Kidney capillary endothelial cell (primary cell): ENCODE measurements around the gene MAPK14.
"Not testable (repeated sequence)": the region's sequence is repeated elsewhere in the genome, so short reads cannot be mapped to it uniquely, and the experiment has no call there.

Experiments
- DNase-seq: peaks from one replicate; pipeline ENCODE4 v3.0.0-alpha.2; 2018; ENCODE audit warnings: low spot score

MAPK14 gene

DNA sequence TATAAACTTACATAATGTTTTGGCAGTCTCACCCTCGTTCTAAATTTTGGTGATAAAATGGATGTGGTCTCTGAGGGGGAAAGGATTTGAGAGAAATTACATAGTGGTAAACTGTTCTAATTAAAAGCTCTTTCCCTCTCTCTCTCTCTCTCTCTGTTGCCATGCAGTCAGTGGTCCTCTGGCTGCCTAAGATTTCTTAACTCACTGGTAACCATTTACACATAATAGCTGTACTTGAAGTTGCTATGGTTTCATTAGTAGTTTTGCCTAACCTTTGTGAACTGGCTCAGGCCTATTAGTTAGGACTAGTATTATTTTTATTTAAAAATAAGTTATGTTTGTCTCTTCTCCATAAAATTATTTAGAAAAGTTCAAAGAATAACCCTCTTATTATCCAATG lies 42.0 kb downstream of the MAPK14 start:
- no peak for DNase-seq

DNA sequence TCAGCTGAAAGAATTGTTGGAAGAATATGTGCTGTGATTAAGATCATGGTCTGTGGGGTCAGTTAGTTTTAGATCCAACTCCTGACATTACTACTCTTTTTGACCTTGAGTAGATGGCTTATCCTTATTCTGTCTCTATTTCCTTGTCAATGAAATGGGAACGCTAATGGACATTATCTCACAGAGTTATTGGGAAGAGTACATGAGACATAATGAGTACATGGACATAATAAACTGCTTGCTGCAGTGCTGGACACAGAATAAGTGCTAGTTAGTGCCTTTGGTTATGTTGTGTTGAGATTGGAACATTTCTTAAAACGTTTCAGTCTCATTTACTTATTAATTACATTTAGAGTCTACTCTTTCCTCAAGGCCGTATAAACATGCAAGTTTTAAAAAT lies 42.6 kb downstream of the MAPK14 start:
- DNase-seq = no peak

DNA sequence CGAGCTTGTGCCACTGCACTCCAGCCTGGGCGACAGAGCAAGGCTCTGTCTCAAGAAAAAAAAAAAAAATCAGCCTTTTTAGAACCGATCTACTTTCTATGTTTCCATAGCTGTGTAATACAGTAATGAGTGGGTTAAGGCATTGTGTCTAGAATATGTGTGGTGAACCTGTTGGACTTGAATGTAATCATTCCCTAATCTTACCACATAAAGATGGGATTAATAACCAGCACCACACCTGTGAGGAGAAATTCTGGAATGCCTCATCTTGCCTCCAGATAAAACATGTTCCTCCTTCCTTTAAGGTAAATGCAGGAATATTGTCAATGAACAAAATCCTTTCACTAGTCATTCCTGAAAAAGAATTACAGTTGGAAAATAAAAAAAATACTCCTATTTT lies 43.7 kb downstream of the MAPK14 start:
- DNase-seq = no peak

DNA sequence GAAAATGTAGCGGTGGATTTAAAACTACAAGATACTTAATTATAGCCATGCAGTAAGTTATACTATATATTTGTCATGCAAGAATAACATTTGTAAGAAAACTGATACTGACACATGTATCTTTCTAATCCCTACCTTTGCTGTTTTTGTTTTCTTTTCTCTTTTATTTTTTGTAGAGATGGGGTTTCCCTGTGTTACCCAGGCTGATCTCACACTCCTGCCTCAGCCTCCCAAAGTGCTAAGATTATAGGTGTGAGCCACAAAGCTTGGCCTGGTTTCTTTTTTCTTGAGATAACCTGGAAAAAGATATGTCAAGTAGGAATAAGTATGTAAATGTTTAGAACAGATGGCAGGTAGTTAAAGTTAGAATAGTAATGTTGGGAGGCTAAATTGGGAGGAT lies 44.1 kb downstream of the MAPK14 start:
- DNase-seq = no peak

DNA sequence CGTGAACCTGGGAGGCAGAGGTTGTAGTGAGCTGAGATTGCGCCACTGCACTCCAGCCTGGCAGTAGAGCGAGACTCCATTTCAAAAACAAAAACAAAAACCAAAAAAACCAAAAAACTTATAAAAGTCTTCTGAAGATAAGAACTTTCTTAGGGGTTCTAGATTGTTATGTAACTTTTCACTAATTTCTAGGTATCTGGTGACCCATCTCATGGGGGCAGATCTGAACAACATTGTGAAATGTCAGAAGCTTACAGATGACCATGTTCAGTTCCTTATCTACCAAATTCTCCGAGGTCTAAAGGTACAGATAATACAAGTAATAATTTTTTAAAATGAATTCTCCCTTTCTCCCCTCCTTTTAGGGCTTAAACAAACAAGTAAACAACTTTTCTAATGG lies 45.1 kb downstream of the MAPK14 start:
- DNase-seq = no peak

DNA sequence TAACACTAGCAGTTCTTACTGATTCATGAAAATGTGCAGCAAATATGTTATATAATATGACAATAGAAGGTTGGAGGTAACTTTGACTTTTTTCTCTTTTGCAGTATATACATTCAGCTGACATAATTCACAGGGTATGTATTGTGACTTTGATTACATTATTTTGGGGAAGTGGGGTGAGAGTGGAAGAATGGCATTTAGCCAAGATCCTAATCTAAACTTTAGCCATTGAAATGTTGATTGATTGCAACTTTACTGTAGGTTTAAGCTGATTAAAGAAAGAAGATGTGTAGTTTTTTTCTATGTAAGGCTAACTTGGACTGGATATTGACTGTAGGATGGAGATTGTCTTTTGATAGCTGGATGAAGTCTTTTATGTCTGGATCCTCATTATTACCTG lies 46.0 kb downstream of the MAPK14 start:
- no peak for DNase-seq

DNA sequence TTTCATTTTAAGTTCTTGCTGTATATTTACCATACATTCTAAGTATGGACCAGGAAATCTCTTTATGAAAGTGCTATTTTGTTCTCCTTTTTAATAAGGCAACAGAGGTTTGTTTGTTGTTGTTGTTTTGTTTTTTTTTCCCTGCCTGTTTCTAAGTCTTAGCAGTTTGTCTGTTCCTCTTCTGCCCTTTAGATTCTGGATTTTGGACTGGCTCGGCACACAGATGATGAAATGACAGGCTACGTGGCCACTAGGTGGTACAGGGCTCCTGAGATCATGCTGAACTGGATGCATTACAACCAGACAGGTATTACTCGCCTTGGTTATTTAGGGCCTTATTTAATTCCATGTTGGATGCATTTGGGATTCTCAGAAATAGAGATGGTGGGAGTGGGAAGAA lies 48.0 kb downstream of the MAPK14 start:
- DNase-seq = no peak

DNA sequence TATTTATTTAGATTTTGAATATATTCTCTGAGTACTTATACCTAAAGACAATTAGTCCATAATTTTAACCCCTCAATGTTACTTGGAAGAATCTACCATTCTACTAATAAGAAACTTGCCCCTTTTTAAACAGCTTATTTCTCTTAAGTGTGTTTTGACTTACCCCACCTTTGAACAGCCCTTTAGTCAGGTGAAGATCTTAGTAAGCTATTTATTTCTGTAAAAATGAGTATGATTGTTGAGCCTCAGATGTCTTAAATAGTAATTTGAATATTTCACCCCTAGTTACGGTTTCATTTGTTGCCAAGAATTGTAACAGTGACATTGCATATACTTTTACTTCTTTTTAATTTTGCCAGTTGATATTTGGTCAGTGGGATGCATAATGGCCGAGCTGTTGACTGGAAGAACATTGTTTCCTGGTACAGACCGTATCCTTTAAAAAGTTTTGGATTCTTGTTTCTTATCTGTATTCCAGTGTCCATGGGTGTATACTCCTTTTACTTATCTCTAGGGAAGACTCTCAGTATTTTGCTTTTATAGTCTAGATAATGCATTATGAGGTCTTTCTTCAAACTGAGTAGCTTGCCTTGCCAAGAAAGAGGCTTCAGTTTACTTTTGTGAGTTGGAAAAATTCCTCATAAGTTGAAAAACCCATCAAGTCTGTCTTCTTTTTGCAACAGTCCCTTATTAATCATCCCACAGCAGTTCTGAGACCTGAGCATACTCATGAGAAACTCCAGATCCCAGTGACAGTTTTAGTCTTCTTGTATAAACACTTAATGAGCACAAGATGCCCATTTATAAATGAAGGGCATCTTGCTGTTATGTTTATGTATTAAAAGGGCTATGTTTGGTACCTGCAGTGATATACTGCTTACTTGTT lies 48.8 kb downstream of the MAPK14 start:
- no peak for DNase-seq

DNA sequence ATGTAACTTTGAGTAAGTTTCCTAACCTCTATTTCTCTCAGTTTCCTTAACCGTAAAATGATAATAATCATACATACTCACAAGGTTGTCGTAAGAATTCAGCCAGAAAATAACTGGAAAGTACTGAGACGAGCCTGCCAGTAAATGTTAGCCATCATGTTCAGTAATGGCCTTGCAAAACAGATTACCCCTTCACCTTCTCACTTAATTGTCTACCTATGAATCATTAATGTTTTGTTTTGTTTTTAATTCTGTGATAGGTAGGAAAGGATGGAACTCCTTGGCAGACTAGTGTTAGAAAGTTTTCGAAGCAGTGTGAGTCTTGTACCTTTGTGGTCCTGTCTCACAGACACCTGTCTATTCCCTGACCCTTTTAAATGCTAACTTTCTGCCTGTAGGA lies 50.6 kb downstream of the MAPK14 start:
- DNase-seq = no peak

DNA sequence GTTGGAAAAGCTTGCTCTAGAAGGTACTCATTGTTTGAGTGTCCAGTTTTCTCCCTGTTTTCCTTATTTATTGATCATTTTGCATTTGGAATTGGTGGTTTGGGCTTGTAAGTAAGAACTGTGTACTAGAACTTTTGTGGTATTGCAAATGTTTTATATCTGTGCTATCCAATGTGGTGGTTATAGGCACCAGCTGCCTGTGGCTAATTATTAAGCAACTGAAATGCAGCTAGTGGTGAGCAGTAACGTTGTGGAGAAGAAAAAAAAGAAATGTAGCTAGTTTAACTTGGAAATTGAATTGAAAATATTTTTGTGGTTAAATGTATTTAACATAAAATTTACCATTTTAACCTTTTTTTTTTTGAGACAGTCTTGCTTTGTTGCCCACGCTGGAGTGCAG lies 52.0 kb downstream of the MAPK14 start:
- no peak for DNase-seq

DNA sequence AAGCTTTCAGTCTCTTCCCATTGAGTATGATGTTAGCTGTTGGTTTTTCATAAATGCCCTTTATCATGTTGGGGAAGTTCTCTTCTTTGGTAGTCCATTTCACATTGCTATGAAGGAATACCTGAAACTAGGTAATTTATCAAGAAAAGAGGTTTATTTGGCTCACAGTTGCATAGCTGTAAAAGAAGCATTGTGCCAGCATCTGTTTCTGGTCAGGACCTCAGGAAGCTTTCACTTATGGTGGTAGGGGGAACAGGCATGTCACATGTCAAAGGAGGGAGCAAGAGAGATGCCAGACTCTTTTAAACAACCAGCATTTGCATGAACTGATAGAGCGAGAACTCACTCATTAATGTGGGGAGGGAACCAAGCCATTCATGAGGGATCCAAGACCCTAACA lies 54.7 kb downstream of the MAPK14 start:
- no peak for DNase-seq

DNA sequence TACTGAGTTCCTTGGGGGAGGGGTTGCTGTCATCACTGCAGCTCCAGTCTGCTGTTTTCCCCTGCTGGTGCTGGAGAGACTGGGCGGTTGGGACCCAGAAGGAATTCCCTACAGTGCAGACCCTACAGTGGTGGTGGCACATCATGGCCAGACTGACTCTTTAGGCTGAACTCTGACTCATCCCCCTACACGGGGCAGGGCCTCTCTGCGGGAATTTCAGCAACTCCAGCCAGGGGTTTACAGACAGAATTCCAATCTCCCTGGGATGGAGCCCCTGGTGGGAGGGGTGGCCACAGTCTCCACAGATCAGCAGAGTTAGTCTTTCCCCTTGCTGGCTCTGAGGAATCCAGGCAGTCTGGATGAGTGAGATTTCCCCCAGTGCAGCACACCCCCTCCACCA lies 55.8 kb downstream of the MAPK14 start:
- DNase-seq = no peak

DNA sequence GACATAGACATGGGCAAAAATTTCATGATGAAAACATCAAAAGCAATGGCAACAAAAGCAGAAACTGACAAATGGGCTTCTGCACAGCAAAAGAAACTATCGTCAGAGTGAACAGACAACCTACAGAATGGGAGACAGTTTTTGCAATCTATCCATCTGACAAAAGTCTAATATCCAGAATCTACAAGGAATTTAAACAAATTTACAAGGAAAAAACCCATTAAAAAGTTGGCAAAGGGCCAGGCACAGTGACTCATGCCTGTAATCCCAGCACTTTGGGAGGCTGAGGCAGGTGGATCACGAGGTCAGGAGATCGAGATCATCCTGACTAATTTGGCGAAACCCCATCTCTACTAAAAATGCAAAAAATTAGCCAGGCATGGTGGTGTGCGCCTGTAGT lies 60.6 kb downstream of the MAPK14 start:
- DNase-seq = not testable (repeated sequence)

DNA sequence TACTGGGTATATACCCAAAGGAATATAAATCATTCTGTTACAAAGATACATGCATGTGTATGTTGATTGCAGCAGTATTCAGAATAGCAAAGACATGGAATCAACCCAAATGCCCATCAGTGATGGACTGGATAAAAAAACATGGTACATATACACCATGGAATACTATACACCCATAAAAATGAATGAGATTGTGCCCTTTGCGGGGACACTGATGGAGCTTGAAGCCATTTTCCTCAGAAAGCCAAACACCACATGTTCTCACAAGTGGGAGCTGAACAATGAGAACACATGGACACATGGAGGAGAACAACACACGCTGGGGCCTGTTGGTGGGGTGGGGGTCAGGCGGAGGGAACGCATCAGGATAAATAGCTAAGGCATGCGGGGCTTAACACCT lies 61.4 kb downstream of the MAPK14 start:
- DNase-seq = no peak

DNA sequence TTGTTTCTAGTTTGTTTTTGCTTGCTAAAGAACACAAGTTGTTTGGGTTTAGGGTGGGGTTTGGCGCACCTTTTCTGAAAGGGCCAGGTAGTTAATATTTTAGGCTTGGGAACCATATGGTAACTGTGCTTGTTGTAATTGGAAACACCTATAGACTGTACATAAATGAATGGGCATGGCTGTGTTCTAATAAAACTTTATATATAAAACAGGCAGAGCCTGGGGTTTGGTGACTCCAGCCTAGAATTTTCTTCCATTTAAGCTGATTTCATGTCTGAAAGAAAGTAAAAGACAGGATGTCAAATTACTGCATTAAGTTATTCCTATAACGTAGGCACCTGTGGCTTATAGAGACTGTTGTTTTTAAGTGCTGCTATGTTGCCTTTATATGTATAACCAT lies 66.6 kb downstream of the MAPK14 start:
- no peak for DNase-seq

DNA sequence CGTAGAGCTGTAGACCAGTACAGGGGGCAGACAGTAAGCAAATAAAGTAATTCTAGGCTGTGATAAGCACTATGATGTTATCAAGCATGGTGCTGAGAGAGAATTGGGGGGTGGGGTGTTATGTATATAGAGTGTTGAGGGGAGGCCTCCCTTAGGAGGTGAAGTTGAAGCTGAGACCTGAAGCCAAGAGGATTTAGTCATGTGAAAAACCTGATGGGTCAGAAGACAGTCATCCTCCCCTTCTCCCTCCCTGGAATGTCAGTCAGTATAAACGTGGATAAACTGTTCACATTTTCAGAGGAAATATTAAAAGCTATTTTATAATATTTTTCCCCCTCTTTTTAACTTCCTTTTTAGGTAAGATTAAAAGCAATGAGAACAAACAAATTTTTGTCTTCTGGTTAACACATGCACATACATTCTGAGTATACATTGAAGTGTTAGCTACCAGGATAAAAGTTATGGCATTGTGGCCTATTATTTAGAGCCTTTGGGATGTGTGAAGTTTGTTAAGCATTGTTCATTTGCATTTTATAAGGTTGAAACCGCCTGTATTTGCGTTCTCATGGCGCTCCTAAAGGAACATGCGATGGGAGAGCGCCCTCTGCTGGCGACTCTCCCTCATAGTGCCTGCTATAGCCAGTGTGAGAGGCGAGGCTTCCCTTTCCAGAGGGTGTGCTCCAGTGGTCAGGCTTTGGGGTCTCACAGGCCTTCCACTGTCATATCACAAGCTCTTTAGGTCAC lies 67.3 kb downstream of the MAPK14 start:
- DNase-seq = peak; percentile 82

DNA sequence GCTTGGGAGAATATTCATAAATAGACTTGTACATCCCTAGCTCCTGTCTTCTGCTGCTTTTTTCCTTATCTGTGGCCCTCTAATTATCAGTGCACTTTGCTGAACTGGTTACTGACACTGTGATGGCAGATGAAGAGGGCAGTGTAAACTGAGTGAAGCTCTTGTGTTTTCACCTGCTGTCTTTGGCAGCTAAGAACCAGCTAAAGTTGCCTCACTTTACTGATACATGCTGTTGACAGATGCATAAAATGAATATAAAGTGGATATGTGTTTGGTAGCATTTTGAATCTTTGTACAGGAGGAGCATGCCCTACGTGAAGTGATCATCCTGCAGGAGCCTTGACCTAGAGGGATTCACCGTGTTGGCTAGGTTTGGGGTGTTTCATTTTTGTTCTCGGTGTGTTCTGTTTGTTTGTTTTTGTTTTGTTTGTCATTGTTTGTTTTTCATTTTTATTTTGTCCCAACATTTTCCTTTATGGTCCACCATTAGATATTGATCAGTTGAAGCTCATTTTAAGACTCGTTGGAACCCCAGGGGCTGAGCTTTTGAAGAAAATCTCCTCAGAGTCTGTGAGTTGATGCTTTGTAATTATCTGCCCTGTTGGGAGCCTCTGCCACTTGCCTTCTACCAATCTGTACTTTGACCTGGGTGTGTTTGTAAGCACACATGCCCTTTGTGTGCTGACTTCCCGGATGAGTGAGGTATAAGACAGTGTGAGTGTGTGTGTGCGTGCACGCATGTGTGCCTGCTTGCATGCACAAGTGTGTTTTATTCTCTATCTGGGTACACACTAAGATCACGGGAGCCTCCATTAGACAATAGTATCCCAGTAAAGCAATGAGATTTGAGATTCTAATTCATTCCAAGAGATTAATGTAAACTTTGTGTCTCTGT lies 68.1 kb downstream of the MAPK14 start:
- no peak for DNase-seq

DNA sequence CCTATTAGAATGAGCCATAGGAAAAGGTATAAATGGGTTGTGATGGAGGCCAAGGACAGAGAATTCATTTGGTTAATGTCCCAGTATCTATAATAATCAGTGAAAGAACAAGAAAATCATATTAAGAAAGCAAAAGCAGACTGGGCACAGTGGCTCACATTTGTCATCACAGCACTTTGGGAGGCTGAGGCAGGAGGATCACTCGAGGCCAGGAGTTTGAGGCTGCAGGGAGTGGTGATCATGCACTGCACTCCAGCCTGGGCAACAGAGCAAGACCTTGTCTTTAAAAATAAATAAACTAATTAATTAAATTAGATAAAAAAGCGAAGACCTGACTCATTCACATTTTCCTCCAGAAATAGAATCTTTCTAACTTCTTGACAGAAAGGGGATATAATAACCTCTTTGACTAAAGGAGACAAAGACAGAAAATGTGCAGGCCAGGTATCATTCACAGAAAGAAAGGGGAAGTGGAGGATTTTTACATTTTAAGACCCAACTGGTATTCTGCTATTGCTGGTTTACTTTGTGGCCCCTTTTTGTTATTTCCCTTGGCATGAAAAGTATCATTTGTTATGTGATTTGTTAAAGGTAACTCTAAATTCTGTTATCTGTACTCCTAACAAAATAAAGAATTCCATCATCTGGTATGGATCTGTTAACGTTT lies 70.8 kb downstream of the MAPK14 start:
- no peak for DNase-seq

DNA sequence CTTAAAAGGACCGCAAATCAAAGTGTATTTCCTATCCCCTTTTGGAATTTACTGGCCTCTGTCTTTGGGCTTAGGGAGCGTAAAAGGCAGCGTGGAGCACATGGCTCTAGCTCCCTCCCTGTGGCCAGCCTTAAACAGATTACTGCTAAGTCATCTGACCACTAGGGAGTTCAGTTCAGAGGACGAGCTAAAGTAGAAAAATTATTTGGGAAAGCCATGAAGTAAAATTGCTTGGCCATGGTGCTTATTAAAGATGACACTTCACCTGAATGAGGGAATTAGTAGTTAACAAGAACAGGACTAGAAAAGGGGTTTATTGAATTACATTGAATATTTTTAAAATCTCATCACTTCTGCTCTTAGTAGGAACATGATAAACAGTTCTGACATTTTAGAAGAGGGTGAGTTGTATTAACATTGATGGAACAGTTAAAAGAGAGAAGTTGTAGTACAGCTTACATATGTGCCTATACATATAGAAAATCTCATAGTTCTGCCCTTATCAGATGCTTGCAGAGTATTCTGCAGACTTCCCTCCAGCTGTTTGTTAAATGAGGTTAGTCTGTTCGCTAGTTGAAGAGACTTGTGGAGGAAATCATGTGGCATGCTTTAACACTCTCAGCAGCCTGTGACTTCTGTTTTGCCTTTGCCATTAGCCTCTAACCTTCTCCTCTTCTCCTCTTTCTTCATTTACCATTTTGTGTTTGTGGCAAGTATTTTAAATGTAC lies 71.5 kb downstream of the MAPK14 start:
- DNase-seq = no peak

DNA sequence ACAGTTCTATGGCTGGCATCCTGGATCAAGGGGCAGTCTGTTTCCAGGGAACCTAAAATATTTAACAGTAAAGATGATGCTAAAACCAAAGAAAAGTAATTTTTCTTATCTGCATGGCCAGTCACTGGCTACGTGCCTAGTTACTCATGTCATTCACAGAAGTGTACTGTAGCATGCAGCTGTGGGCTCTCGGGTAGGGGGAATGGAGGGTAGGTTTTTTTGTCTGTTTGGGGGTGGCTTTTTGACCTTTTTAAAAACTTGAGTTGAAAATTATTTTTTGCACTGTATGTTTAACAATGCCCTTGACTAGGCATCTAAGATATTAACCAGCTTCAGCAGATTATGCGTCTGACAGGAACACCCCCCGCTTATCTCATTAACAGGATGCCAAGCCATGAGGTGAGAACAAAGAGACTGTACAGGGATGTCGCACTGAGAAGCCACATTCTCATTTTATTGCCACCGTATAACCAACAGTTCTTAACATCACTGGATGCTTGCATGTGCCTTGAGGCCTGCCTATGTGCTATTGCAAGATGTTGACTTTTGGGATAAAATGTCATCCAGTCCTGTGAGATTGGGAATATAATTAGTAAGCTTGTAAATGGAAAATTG lies 72.4 kb downstream of the MAPK14 start:
- no peak for DNase-seq

DNA sequence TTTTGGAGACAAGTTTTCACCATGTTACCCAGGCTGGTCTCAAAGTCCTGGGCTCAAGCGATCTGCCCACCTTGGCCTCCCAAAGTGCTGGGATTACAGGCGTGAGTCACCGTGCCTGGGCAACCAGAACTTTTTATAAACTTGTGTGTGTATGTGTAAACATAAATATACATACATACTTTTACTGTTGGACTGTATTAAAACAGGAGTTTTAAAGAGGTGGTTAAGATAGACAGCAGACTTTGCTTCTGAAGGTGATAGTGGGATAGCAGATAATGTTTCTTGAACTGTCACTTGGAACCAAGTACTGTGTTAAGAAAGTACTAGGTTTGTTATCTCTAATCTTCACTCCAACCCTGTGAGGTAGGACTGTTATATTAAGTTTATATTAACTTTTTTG lies 74.1 kb downstream of the MAPK14 start:
- DNase-seq = no peak
